ENCODE measurements around the gene ITPKB.
A peak's percentile ranks its signal among the peaks of the same experiment; 100 is the strongest.
"Not testable (repeated sequence)": the region's sequence is repeated elsewhere in the genome, so short reads cannot be mapped to it uniquely, and the experiment has no call there.

The ITPKB gene

DNA sequence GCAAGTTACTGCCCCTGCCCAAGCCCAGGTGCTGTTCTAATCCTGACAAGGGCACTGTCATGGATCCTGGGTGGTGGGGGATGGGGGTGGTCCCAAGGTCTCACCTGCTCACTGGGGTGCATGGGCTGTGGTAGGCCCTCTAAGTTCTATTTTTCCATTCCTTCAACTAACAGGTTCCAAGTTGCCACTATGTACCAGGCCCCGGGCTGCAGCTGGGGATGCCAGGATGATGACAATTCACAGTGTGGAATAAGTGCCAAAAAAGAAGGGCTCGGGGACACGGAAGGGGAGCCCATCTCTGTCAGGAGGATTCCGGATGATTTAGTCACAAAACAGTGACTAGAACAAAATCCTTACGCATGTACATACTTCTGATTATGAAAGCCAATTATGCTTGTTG, 114.6 kb downstream of the ITPKB start:
- DNase-seq (ENCODE audit: low read depth) = no peak

DNA sequence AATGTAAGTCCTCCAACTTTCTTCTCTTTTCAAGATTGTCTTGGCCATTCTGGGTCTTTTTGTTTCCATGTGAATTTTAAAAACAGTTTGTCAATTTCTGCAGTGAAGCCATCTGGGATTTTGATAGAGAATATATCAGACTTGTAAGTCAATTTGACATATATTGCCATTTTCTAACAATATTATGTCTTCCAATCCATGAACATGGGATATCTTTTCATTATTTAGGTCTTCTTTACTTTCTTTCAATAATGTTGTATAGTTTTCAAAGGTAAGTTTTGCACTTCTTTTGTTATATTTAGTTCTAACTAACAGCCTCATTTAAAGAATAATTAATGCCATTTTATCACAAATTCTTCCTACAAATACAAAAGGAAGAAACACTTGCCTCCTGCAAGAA, 117.1 kb downstream of the ITPKB start:
- DNase-seq (ENCODE audit: low read depth) = no peak

DNA sequence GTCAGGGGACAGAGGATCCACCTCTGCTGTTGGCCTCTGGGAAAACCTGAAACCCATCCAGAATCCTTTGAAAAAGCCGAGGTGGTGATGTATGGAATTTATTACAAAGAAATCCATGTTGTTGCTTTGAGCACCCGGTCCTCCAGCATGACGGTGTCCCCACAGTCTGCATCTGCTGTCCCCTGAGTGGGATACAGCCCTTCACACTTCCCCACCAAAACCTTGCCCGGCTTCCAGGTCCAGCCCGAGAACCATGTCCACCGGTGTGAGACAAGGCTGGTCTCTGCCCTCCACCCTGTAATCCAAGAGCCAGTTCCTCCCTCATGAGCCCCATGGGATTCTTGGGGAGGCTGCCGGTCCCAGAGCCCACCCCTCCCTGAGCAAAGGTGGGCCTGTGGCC, 120.1 kb downstream of the ITPKB start:
- no peak for DNase-seq (ENCODE audit: low read depth)

DNA sequence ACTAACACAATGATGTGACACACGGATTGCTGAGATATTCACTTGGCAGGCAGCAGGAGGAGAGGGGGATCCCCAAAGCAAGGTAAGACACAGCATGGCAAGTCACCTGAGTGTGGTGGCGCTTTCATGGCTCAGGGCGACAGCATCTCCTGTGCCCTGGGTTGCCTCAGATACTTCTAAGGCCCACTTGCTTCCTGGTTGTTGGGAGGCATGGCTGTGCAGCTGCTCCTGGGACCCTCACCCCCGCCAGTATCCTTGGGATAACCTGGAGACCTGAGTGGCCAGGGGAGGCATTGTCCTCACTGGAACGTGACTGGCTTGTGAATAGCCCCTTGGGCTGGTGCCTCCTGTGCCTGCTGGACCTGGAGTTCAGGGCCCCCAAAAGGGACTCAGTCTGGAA, 120.7 kb downstream of the ITPKB start:
- no peak for DNase-seq (ENCODE audit: low read depth)

DNA sequence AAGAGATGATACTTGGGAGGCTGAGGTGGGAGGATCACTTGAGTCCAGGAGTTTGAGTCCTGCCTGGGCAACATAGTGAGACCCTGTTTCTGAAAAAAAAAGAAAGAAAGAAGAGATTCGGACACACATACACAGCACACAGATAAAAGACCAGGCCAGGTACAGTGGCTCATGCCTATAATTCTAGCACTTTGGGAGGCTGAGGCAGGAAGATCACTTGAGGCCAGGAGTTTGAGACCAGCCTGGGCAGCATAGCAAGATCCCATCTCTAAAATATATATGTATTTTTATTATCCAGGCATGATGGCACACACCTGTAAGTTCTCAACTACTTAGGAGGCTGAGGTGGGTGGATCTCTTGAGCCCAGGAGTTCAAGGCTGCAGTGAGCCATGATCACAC, 121.4 kb downstream of the ITPKB start:
- not testable (repeated sequence) for DNase-seq (ENCODE audit: low read depth)

DNA sequence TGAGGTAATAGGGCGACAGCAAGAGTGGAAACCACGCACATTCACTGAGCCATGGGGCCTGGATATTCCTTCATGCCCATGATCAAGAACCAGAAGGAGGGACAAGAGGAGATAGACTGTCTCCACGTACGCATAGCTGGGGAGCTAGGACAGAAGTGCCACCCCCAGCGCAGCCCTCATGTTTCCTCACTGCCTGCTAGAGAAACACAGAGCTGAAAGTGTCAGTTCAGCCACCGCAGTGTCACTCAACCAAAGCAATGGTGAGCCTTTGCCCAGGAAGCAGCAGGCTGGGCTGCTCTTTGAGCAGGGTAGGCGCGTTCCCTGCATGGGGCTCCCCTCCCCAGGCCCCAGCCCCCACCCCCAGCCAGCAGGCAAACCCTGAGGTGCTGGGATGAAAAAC, 122.0 kb downstream of the ITPKB start:
- DNase-seq (ENCODE audit: low read depth) = no peak

GRCh38 chr1:226616636-226617035, 122.4 kb downstream of the ITPKB start:
- no peak for DNase-seq (ENCODE audit: low read depth)

DNA sequence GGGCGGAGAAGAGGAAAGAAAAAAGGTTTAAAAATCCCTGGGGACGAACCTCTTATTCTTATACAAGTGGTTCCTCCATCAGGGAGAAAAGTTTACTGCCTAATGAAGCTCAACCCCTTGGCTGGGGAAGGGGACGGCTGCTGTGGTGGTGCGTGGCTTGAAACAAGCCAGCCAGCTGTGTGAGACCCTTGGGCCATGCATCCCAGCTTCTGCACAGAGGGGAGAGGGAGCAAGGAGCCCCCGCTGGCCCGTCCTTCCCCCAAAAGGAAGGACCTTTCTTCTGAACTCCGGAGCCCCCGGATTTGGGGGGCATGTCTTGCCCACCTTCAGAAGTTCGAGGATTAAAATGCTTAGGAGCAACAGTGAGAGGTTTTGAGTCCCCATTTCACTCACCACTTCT, 123.2 kb downstream of the ITPKB start:
- DNase-seq (ENCODE audit: low read depth) = no peak

GRCh38 chr1:226611980-226612379, 127.1 kb downstream of the ITPKB start:
- not testable (repeated sequence) for DNase-seq (ENCODE audit: low read depth)

- DNase-seq (ENCODE audit: low read depth) = no peak
These were observed 127.8 kb downstream of the ITPKB start for GRCh38 chr1:226611301-226611700.

GRCh38 chr1:226610671-226611070, 128.4 kb downstream of the ITPKB start:
- DNase-seq (ENCODE audit: low read depth) = no peak

DNA sequence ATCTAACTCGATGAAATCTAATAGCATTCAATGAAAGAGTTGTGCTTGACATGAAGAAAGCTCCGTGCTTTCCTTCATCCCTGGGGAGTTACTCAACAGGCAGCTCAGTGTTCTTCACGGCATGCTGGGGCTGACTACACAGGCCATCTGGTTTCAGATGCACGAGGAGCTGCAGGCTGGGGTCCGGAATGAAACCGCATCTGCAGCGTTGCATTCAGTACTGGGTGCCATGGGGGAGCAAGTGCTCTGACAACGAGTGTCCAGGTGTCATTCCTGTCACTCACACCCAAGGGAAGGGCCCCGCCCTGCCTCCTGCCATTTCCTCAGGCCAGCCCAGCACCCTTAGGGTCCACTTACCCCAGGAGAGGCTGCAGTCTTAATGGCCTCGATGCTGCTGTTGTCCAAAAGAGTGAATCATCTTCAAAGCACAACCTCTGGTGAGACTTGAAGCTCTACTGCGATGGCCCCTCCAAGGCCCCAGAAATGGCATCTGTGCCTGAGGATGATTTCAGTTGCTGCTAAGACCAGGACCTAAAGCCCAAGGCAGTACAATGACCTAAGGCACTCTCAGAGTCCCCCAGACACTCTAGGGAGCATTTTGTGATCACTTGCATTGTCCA, 129.1 kb downstream of the ITPKB start:
- no peak for DNase-seq (ENCODE audit: low read depth)

DNA sequence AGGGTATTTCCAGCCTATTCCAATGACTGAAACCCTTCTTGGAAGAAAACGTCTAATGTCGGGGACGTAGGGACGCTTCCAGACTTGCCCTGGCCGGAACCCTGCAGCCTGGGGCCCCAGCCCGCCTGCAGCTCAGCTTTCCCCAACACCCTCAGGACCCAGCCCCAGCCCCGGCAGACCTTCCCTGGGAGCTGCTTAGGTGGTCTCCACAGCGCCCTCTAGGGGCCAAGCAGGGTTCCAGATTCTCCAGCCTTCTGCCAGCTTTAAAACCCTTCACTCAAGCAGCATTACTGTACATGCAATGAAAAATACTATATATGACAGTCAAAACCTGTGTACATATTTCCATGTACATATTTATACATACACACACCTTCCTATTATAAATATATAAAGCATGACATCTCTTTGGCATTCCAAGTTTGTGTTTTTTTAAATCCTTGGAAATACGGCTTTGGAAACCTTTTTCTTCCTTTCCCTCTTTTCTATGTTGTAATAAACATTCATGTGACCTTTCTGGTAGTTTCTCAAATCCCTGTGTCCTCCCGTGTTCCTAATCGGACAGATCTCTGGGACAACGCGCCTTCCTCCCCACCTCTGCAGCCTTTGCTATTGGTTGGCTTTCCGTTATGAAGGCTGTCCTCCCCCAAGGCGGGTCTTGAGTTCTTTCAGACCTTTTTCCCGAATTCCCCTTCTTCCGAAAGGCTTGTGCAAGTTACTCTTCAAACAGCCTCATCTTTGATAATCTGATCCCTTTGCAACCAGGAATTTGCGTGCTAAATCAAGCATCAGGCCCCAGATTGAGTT, 130.2 kb downstream of the ITPKB start:
- peak; percentile 48 for DNase-seq (ENCODE audit: low read depth)

DNA sequence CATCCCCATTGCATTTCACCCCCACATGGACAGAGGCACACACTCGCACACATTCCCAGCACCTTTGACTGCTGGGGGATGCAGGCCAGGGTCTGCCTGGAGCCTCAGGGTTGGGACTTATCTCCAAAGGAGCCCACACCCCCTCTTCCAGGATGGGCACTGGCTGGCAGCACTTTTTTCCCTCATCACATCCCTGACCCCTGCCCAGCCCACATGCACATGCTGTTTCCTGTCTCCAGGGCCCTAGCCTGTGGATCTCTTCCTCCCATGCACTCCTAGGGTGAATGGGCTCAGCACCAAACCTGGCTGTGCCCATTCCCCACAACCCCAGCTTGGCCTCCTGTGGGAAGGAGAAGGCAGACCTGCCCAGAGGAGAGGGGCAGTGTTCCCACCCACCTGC, 131.3 kb downstream of the ITPKB start:
- DNase-seq (ENCODE audit: low read depth) = no peak

- DNase-seq (ENCODE audit: low read depth) = no peak
These were observed 131.8 kb downstream of the ITPKB start for GRCh38 chr1:226607268-226607660.

DNA sequence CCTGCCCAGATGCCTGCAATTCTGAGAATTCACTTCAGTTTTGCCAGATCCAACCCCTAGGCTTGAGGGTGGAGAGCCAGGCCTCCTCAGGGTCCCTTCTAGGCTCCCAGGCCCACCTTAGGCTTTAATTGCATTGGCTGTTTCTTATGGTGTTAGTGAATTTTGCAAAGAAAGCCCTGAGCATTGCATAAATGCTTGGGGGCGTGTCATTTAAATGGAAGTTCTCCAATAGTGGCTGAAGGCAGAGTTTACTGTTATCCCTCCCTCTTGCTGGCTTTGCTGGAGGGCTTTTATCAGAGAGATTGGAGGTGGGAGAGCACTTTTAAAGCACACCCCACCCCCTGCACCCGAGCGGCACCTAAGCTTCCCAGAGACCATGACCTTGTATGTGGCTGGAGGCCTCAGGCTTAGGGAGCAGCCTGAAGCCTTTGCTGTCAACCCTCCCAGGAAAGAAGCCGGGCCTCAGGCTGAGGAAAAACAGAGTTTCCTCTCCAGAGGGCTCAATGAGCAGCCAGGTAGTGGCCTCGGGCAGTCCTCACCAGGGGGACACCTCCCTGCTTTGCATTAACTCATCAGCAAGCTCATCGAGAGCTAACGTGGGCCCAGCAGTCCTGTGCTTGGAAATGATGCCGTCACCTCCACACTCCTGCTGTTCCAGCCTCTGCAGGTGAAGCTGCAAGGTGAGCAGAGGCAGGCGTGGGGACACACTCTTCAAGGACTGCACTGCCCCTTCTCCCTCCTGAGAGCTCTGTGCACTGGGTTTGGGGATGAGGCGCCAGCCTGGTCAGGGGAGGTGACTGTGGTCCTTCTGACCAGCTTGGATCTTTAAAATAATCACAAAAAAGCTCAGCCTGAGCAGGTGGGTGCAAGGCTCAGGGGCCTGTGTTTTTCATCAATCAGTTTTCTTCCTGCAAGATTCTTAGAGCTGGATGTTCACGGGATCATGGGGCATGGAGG, 132.5 kb downstream of the ITPKB start:
- DNase-seq (ENCODE audit: low read depth) = no peak

DNA sequence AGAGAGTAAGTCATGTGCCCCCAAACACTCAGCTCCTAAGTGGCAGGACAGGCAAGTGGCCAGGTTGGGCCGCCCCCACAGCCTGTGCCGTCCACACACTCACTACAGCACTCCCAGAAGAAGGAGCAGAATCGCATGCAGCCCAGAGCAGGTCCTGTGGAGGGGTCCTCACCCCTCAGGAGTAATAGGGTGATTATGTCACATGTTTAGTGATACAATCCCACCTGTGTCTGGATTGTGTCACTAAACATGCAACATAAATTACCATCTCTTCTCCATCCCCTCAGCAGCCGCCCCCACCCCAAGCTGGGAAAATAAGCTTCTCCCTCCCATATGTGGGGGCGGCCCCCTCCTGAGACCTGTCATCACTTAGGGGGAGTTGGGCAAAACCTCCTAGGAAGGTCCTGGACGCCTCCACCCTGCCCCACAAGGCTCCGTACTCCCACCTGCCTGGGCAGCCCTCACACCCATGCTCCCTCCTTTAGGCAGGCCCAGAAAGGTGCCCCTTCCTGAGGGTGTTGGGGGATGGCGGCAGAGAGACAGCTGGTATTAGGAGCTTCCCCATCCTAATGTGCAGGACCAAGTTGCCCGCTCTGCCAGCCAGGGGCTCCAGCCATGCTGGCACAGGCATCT, 133.6 kb downstream of the ITPKB start:
- DNase-seq (ENCODE audit: low read depth) = no peak

DNA sequence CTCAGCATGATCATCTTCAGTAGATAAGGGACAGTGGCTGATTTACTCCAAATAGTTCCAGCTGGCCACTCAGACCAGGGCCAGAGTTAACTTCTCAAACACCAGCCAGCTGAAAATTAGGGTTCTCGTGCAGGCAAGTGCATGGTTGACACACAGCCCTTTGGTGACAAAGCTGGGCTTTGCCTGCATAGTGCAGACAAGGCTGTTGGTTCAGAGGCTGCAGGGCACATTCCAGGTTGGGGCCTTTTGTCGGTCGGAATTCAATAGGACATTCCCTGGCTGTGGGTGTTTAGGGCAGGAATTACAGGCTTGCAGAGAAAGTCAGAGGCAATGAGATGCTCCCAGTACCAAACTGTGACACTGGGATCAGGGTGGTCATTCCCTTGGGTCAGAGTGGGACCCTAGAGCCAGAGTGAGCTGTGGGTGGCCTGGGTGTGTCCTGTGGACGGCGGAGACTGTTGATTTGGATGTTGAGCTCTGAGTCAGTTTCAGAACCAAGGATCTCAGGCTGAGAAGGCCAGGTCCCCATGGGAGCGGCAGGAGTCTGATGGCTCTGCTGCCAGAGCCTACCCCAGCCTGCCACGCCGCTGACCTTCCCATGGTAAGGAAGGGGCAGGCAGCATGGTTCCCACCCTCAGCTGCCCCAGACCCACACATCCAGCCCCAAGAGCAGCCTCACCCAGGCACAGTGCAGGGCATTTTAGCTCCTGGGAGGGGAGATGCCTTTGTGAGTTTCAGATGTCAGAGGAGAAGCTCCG, 134.3 kb downstream of the ITPKB start:
- no peak for DNase-seq (ENCODE audit: low read depth)

GRCh38 chr1:226603858-226604559, 135.1 kb downstream of the ITPKB start:
- no peak for DNase-seq (ENCODE audit: low read depth)

DNA sequence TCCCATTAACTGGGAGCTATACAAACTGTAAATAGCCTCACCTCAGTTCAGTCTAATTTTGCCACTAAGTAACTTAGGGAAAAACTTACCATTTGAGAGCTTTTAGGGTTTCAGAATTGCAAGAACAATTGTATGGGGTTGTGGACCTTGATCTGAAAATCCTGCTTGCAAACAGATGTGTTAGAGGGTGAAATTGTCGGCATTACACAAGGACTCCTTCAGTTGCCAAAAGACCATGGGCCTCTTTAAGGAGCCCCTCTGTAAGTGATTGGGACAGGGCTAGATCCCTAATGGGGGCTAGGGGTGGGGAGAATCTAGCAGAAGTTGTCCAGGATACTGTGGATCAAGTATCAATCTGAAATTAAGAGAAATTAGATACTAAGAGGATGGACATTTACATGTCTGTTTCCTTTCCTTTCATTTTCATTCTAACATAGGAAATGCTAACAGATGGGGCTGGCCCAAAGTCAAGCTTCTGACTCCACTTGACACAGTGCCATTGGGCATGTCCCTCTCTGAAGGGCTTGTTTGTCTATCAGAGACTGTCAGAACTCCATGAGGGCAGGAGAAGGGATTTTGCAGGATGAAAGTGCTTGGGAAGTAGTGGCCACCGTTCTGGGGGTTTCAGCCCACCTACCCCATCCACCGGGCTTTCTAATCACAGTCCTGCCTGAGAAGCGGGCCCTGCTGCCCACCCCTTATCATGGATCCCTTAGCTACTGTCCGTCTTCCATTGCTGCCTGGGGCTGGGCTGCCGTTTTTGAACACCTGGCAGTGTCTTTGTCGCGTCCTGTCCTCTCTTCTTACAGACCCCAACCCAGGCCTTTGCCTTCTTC, 135.8 kb downstream of the ITPKB start:
- DNase-seq (ENCODE audit: low read depth) = no peak
